MM.1S (cell line): ENCODE measurements around the gene C21orf58.

Experiments used
- DNase-seq: peaks from one replicate; pipeline ENCODE4 v3.0.0-alpha.2; 2015
- H2AFZ ChIP-seq: fragments of 300-600 bp; sonication (generic); 2 replicates; pipeline ENCODE4 v1.6.0; 2016; ENCODE audit warnings: antibody characterized with exemption, low read length
- H3F3A ChIP-seq: fragments of 300-600 bp; sonication (generic); 2 replicates; pipeline ENCODE4 v1.6.1; 2016; ENCODE audit warnings: mild to moderate bottlenecking, antibody characterized with exemption, low read length, moderate library complexity, mixed read lengths; ENCODE audit not compliant: insufficient read depth
- H3K27ac ChIP-seq: fragments of 300-600 bp; sonication (generic); 2 replicates; pipeline ENCODE4 v1.5.1; 2016; ENCODE audit warnings: mild to moderate bottlenecking, low read length
- H3K27me3 ChIP-seq: fragments of 300-600 bp; sonication (generic); replicated peaks from 2 replicates; pipeline ENCODE4 v1.6.0; 2016; ENCODE audit warnings: low read length; ENCODE audit not compliant: insufficient read depth
- H3K36me3 ChIP-seq: fragments of 300-600 bp; sonication (generic); replicated peaks from 2 replicates; pipeline ENCODE4 v1.6.1; 2016; ENCODE audit warnings: mild to moderate bottlenecking, low read length, mixed read lengths; ENCODE audit not compliant: insufficient read depth
- H3K4me1 ChIP-seq: fragments of 300-600 bp; sonication (generic); 2 replicates; pipeline ENCODE4 v1.6.1; 2016; ENCODE audit warnings: low read length, mixed read lengths
- H3K4me2 ChIP-seq: fragments of 300-600 bp; sonication (generic); 2 replicates; pipeline ENCODE4 v1.6.0; 2016; ENCODE audit warnings: low read depth, low read length
- H3K4me3 ChIP-seq: fragments of 300-600 bp; sonication (generic); 2 replicates; pipeline ENCODE4 v1.5.1; 2016; ENCODE audit warnings: low read length, mixed read lengths
- H3K79me2 ChIP-seq: fragments of 300-600 bp; sonication (generic); 2 replicates; pipeline ENCODE4 v1.6.1; 2016; ENCODE audit warnings: mixed run types, low read length, mixed read lengths
- H3K9ac ChIP-seq: fragments of 300-600 bp; sonication (generic); 2 replicates; pipeline ENCODE4 v1.6.1; 2016; ENCODE audit warnings: low read length, mixed read lengths
- H3K9me2 ChIP-seq: fragments of 300-600 bp; sonication (generic); replicated peaks from 2 replicates; pipeline ENCODE4 v1.6.1; 2016; ENCODE audit warnings: mild to moderate bottlenecking, low read length, mixed read lengths; ENCODE audit not compliant: insufficient read depth
- H3K9me3 ChIP-seq: fragments of 300-600 bp; sonication (generic); replicated peaks from 2 replicates; pipeline ENCODE4 v1.6.1; 2016; ENCODE audit warnings: mild to moderate bottlenecking, low read length, mixed read lengths; ENCODE audit not compliant: insufficient read depth
- H4K20me1 ChIP-seq: fragments of 300-600 bp; sonication (generic); 2 replicates; pipeline ENCODE4 v1.6.1; 2016; ENCODE audit warnings: mild to moderate bottlenecking, low read length, moderate library complexity, mixed read lengths; ENCODE audit not compliant: insufficient read depth
- CTCF ChIP-seq: fragments of 300-600 bp; sonication (generic); IDR thresholded peaks from 2 replicates; pipeline ENCODE4 v1.5.1; 2016; ENCODE audit warnings: antibody characterized with exemption, low read length, mixed read lengths
- EZH2 ChIP-seq: fragments of 300-600 bp; sonication (generic); optimal IDR thresholded peaks from 2 replicates; pipeline ENCODE3; 2017; ENCODE audit warnings: low read depth, mild to moderate bottlenecking, antibody characterized with exemption, low read length, mixed read lengths
- EZH2phosphoT487 ChIP-seq: fragments of 300-600 bp; sonication (generic); IDR thresholded peaks from 2 replicates; pipeline ENCODE4 v1.6.1; 2018; ENCODE audit warnings: antibody characterized with exemption, low read length

The C21orf58 gene

GRCh38 chr21:46295996-46296752, 27.5 kb downstream of the C21orf58 start:
- Histone ChIP-seq H3F3A (no peaks in the 10 kb centered on the region), H3K9ac (no peak overlapping the region), H4K20me1 (no peaks in the 10 kb centered on the region), H3K9me3 (no peaks in the 10 kb centered on the region), H3K27ac (no peak overlapping the region), H3K4me2 (no peak overlapping the region), H3K79me2 (no peaks in the 10 kb centered on the region), H3K4me3 (no peak overlapping the region), H3K4me1 (no peaks in the 10 kb centered on the region), H3K27me3 (no peaks in the 10 kb centered on the region), H2AFZ (no peak overlapping the region), H3K36me3 (peaks cover 6% of the 10 kb centered on the region; the same call in 1 of the 2 replicates), H3K9me2 (no peaks in the 10 kb centered on the region)
- TF ChIP-seq EZH2 (no peak), EZH2phosphoT487 (no peak), CTCF (no peak)
- no peak for DNase-seq

GRCh38 chr21:46295177-46295770, 28.4 kb downstream of the C21orf58 start:
- Histone ChIP-seq H2AFZ (no peak overlapping the region), H3K27ac (no peak overlapping the region), H3K4me1 (no peaks in the 10 kb centered on the region), H3K4me2 (no peak overlapping the region), H3K4me3 (no peak overlapping the region), H3K9me3 (no peaks in the 10 kb centered on the region), H3K36me3 (peaks cover 6% of the 10 kb centered on the region; the same call in 1 of the 2 replicates), H3K9me2 (no peaks in the 10 kb centered on the region), H3K79me2 (no peaks in the 10 kb centered on the region), H3K27me3 (no peaks in the 10 kb centered on the region), H3K9ac (no peak overlapping the region), H3F3A (no peaks in the 10 kb centered on the region), H4K20me1 (no peaks in the 10 kb centered on the region)
- no peak for DNase-seq
- TF ChIP-seq EZH2 (no peak), CTCF (no peak), EZH2phosphoT487 (no peak)

- Histone ChIP-seq H3K79me2 (0 out of 2 replicates have a peak, but pooled peaks cover under 1% of the 10 kb centered on the region), H4K20me1 (no peaks in the 10 kb centered on the region), H3F3A (no peaks in the 10 kb centered on the region), H3K4me2 (no peak overlapping the region), H3K9me2 (no peaks in the 10 kb centered on the region), H3K4me1 (no peaks in the 10 kb centered on the region), H3K4me3 (no peak overlapping the region), H2AFZ (no peak overlapping the region), H3K27ac (no peak overlapping the region), H3K27me3 (no peaks in the 10 kb centered on the region), H3K36me3 (peaks cover 6% of the 10 kb centered on the region; the same call in 1 of the 2 replicates), H3K9ac (no peak overlapping the region), H3K9me3 (no peaks in the 10 kb centered on the region)
- TF ChIP-seq EZH2phosphoT487 (no peak), CTCF (no peak), EZH2 (no peak)
- no peak for DNase-seq
These were observed 29.0 kb downstream of the C21orf58 start for GRCh38 chr21:46294647-46295176.
